Skeletal muscle cell (primary cell): ENCODE measurements around the gene ELMO1.

Source experiments
- DNase-seq: peaks from one replicate; pipeline ENCODE4 v3.0.0-alpha.2; 2010; ENCODE audit warnings: low read depth
- H3K4me3 ChIP-seq: 2 replicates; pipeline ENCODE4 v1.5.1; 2011; ENCODE audit warnings: low read depth, mild to moderate bottlenecking, control low read depth, low read length, moderate library complexity

The ELMO1 gene

DNA sequence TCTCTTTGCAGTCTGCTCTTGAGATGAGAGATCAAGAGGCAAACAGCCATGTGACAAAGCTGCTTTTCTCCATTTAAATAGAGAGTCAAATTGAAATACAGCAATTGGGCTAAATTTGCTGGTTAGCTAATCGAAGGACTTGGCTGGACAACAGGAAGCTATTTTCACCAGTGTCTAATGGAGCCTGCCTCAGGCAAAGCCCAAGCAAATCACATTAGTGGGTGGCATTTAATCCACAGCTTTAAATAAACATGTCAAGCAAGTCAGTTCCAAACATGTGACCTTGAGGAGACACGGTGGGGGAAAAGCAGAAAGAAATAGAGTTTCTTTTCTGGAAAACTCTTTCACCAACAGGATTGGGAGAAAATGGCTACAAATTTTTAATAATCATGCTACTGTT is 543.9 kb downstream of the ELMO1 start:
- no peak overlapping the region for H3K4me3 ChIP-seq
- DNase-seq, result no peak

DNA sequence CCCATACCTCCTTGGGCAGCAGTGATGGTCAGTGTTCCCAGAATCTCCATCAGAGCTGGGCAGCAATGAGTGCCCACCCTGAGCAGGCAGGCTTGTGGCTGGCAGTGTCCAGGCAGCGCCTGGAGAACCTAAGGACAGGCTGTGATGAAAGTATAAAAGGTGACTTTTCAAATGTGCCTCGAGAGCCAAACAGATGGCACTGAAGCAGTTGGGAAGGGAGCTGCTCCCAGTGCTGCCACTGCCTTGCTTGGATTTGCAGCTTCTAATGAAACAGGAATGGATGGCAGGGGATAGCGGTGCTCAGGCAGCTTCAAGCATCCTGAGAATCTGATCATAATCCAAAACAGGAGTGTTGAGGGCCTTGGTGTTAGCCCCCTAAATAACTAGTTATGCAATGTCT is 544.6 kb downstream of the ELMO1 start:
- no peak for DNase-seq
- no peak overlapping the region for H3K4me3 ChIP-seq

- H3K4me3 ChIP-seq, result no peak overlapping the region
- no peak for DNase-seq
These were observed 547.5 kb downstream of the ELMO1 start for GRCh38 chr7:36900988-36901710.

DNA sequence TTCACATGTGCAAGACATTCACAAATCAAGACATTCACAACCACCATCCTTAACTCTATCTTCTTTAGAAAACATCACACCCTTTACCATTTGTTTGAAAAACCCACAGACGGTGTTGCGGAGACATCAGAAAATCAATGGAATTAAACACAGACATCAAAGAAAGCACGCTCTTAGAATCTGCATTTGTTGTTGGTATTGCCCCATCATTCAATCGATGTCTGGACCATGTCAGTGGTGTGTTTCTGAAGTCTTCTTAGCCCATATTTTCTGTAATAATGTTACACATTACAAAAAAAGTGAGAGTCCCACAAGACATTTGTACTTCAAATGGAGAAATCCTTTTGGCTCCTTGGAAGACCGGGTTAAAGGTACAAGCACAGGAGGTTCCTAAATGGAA is 550.5 kb downstream of the ELMO1 start:
- DNase-seq, result no peak
- H3K4me3 ChIP-seq, result no peak overlapping the region

DNA sequence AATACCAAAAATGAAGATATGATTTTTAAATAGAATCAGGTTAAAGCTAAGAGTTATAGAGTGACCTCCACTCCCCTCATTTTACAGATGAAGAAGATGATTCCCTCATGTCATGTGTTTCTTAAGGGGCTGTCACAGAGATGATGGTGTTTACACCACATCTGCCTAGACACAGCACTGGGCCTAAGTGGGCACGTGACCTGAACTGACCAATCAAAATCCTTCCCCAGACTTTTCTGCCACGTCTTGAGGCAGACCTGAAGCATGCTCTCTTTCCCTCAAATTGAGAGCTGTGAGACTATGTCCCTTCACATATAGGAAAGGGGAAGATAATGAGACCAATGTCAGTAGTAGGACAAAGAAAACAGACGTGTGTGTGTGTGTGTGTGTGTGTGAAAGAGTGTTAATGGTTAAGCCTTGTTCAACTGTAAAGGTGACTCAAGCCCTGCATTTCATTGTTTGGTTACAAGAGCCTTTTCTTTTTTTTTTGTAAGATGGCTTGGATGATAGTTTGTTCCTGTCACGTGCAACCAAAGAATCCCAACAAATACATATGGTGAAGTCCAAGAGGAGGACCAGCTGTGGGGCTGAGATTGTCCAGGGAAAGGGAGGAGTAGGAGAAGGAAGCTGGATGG is 551.6 kb downstream of the ELMO1 start:
- H3K4me3 ChIP-seq, result no peak overlapping the region
- no peak for DNase-seq

GRCh38 chr7:36896418-36896817 is 552.2 kb downstream of the ELMO1 start:
- no peak overlapping the region for H3K4me3 ChIP-seq

DNA sequence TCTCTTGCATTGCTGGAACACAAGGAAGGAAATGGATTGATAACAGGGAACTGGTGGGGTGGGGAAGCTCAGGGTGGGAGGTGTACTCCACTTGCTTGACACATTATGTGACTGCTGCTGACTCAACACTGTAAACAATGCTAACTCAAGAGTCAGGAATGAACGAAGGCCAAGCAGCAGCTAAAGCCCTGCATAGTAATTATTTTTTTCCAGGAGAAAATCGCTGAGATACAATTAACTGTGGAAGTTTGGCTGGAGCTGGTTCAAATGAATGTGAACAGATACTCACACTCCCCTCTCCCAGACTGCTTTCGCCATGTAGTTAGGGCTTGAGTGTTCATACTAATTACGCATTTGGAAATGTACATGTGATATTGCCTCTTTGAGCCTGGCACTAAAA is 553.5 kb downstream of the ELMO1 start:
- DNase-seq, result no peak
- no peak overlapping the region for H3K4me3 ChIP-seq

More at GRCh38 chr7:36896418-36896817, 552.2 kb downstream of the ELMO1 start:
- DNase-seq, result no peak

- no peak overlapping the region for H3K4me3 ChIP-seq
- no peak for DNase-seq
These were observed 554.5 kb downstream of the ELMO1 start for GRCh38 chr7:36894190-36894589.

DNA sequence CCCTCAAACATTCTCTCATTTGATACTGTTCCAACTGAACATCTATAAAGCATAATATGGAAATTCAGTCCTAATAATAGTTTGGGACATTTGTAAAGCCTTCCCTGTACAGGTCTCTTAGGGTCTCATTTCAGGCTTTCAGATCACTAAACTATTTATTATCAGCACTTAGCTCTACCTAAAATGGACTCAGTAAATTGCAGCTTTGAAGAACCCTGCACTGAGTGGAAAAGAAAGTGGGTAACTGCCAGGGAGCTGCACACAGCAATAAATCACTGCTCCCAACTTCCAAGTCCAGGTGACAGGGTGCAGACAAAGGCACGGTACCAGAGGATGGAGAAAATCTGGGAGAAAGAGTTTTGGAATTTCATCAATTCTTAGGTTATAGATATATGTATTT is 559.5 kb downstream of the ELMO1 start:
- H3K4me3 ChIP-seq, result no peak overlapping the region

GRCh38 chr7:36887969-36888368 is 560.7 kb downstream of the ELMO1 start:
- no peak overlapping the region for H3K4me3 ChIP-seq
- no peak for DNase-seq

More for the DNA sequence above, 559.5 kb downstream of the ELMO1 start:
- no peak for DNase-seq

GRCh38 chr7:36887233-36887632 is 561.4 kb downstream of the ELMO1 start:
- no peak for DNase-seq
- no peak overlapping the region for H3K4me3 ChIP-seq

- H3K4me3 ChIP-seq, result no peak overlapping the region
- DNase-seq, result no peak
These were observed 563.8 kb downstream of the ELMO1 start for GRCh38 chr7:36884910-36885309.

- no peak overlapping the region for H3K4me3 ChIP-seq
- DNase-seq, result no peak
These were observed 564.3 kb downstream of the ELMO1 start for GRCh38 chr7:36884351-36884750.

GRCh38 chr7:36881233-36881874 is 567.3 kb downstream of the ELMO1 start:
- no peak overlapping the region for H3K4me3 ChIP-seq
- no peak for DNase-seq

DNA sequence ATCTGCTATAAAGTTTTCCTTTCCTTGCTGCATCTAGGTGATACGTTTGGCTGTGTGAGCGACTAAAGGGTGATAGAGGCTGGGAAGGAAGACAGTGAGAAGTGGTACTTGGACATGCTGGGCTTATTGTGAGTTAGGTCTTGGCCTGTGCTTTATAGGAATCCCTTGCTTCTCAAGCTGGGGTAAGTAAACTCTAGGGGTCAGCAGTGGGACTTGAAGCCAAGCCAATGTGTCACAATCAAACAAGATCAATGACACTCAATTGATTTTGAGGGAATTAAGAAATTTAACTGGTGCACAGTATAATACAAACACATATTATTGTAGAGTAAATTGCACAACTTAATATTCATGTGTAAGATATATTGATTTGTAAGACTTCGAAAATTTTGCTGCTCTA is 568.6 kb downstream of the ELMO1 start:
- no peak for DNase-seq
- H3K4me3 ChIP-seq, result no peak overlapping the region

- no peak for DNase-seq
- H3K4me3 ChIP-seq, result no peak overlapping the region
These were observed 569.6 kb downstream of the ELMO1 start for GRCh38 chr7:36879021-36879420.

GRCh38 chr7:36878288-36878687 is 570.4 kb downstream of the ELMO1 start:
- DNase-seq, result no peak
- H3K4me3 ChIP-seq, result no peak overlapping the region

GRCh38 chr7:36875794-36876193 is 572.9 kb downstream of the ELMO1 start:
- H3K4me3 ChIP-seq, result no peak overlapping the region
- DNase-seq, result no peak

DNA sequence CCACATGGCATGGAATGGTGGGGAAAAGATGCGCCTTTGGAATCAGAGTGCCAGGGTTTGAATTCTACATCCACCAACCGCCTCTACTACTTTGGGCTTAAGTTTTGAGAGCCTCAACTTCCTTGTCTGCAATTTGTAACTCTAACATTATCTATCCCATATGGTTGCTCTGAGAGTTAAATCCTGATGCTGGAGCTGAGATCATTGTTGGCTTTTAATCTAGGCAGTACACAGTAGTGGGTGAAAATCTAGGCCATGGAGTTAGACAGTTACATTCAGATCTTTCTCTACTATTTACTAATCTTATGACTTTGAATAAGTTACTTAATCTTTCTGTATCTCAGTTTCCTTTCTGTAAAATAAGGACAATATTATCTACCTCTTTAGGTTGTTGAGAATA is 574.6 kb downstream of the ELMO1 start:
- DNase-seq, result no peak
- no peak overlapping the region for H3K4me3 ChIP-seq

- no peak for DNase-seq
These were observed 576.8 kb downstream of the ELMO1 start for GRCh38 chr7:36871863-36872262.

GRCh38 chr7:36871355-36871738 is 577.3 kb downstream of the ELMO1 start:
- H3K4me3 ChIP-seq, result no peak overlapping the region
- DNase-seq, result no peak

More at GRCh38 chr7:36871863-36872262, 576.8 kb downstream of the ELMO1 start:
- H3K4me3 ChIP-seq, result no peak overlapping the region
